ENCODE measurements around the gene ARHGEF4.

- TF ChIP-seq CTCF (IDR thresholded peaks at IDR 0.05 in 2 of 3, conservative IDR thresholded peaks at IDR 0.05 in 1 of 3; ENCODE audit: control insufficient read depth in 2 of 3, extremely low read depth in 1 of 3, insufficient read depth in 1 of 3, low read depth in 3 of 3, low read length in 3 of 3) (no peak), EP300 (IDR thresholded peaks at IDR 0.05; ENCODE audit: borderline replicate concordance in 1 of 2, control insufficient read depth in 1 of 2, low read depth in 2 of 2, low read length in 2 of 2) (no peak), CBX3 (IDR thresholded peaks at IDR 0.05; ENCODE audit: borderline replicate concordance, low read depth) (no peak), GABPA (IDR thresholded peaks at IDR 0.05; ENCODE audit: low read depth) (no peak)
Measured at GRCh38 chr2:131046918-131047652, 210.4 kb downstream of the ARHGEF4 start.
